ENCODE measurements around the gene DNAJC5.
A peak's percentile ranks its signal among the peaks of the same experiment; 100 is the strongest.
"Not testable (repeated sequence)": the region's sequence is repeated elsewhere in the genome, so short reads cannot be mapped to it uniquely, and the experiment has no call there.

Gene DNAJC5

GRCh38 chr20:63861365-63861934 lies 33.5 kb upstream of the DNAJC5 start, which contains the start of gene ABHD16B:
TSS of gene ABHD16B (plus strand) at chr20:63861498. CDS start at chr20:63861541, 43 bp downstream.
- no peak for DNase-seq (ENCODE audit: low read depth)

- DNase-seq (ENCODE audit: low read depth) = no peak
Observed at GRCh38 chr20:63861981-63862901, 32.7 kb upstream of the DNAJC5 start.

GRCh38 chr20:63863021-63863797 lies 31.7 kb upstream of the DNAJC5 start:
- DNase-seq (ENCODE audit: low read depth) = no peak

GRCh38 chr20:63863798-63864544 lies 31.0 kb upstream of the DNAJC5 start:
- DNase-seq (ENCODE audit: low read depth) = peak; percentile 26

- DNase-seq (ENCODE audit: low read depth) = no peak
Observed at GRCh38 chr20:63864545-63864977, 30.4 kb upstream of the DNAJC5 start.

GRCh38 chr20:63864978-63865640 lies 29.8 kb upstream of the DNAJC5 start, which contains the start of gene TPD52L2:
TSS of gene TPD52L2 (plus strand) at chr20:63865270. CDS start at chr20:63865366, 96 bp downstream.
- DNase-seq (ENCODE audit: low read depth) = peak; percentile 88

- DNase-seq (ENCODE audit: low read depth) = not testable (repeated sequence)
Observed at GRCh38 chr20:63867042-63867441, 27.9 kb upstream of the DNAJC5 start.

GRCh38 chr20:63868264-63868663 lies 26.7 kb upstream of the DNAJC5 start:
- DNase-seq (ENCODE audit: low read depth) = no peak

GRCh38 chr20:63873477-63873971 lies 21.4 kb upstream of the DNAJC5 start:
- peak; percentile 70 for DNase-seq (ENCODE audit: low read depth)

GRCh38 chr20:63874241-63874640 lies 20.7 kb upstream of the DNAJC5 start:
- DNase-seq (ENCODE audit: low read depth) = not testable (repeated sequence)

- DNase-seq (ENCODE audit: low read depth) = no peak
Observed at GRCh38 chr20:63876489-63877036, 18.4 kb upstream of the DNAJC5 start.

- no peak for DNase-seq (ENCODE audit: low read depth)
Observed at GRCh38 chr20:63877755-63878470, 17.0 kb upstream of the DNAJC5 start.

- no peak for DNase-seq (ENCODE audit: low read depth)
Observed at GRCh38 chr20:63878899-63879663, 15.8 kb upstream of the DNAJC5 start.

- DNase-seq (ENCODE audit: low read depth) = not testable (repeated sequence)
Observed at GRCh38 chr20:63880901-63881300, 14.0 kb upstream of the DNAJC5 start.

- no peak for DNase-seq (ENCODE audit: low read depth)
Observed at GRCh38 chr20:63881451-63882226, 13.3 kb upstream of the DNAJC5 start.

GRCh38 chr20:63882257-63883200 lies 12.4 kb upstream of the DNAJC5 start:
- no peak for DNase-seq (ENCODE audit: low read depth)

GRCh38 chr20:63883201-63883593 lies 11.7 kb upstream of the DNAJC5 start:
- DNase-seq (ENCODE audit: low read depth) = no peak
